Measurements from ENCODE around the gene GIT1.

The GIT1 gene

DNA sequence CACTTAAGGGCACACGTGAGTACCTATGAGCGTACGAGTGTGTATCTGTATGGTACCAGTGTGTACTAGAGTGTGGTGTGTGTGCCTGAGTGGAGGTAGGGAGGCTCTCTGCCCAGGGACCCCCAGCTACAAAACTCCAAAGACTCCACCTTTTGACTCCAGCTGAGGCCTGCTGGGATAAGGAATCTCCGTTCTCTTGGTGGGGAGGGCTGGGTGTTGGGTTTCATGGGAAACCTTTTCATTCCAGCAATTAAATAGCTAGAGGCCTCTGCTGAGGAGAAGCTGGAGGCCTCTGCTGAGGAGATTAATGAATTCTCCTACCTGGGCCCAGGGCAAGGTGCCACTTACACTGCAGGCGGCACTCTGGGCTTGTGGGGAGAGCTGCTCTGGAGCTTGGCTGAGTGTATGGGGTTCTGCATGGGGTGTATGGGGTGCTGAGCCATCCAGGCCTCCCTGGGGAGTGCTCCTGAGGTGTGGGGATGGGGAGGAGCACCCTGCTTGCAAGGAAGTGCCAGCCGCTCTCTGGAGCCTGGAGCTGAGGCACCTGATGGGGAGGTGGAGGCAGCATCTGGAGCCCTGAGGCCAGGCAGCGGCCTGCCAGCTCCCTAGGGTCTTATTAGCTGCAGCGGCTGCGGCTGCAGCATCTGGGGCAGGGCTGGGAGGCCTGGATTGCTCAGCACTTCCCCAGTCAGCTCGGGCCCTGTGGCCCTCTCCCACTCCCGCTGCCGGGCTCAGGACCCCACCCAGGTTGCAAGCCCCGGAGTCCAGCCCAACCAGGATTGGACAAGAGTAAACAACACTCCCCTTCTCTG, 8.1 kb upstream of the GIT1 start:
- no peak for DNase-seq (ENCODE audit: low read depth)
- no peak overlapping the region for H3K4me3 ChIP-seq (ENCODE audit: low read depth, low read length)
- TF ChIP-seq, protein P1, sequence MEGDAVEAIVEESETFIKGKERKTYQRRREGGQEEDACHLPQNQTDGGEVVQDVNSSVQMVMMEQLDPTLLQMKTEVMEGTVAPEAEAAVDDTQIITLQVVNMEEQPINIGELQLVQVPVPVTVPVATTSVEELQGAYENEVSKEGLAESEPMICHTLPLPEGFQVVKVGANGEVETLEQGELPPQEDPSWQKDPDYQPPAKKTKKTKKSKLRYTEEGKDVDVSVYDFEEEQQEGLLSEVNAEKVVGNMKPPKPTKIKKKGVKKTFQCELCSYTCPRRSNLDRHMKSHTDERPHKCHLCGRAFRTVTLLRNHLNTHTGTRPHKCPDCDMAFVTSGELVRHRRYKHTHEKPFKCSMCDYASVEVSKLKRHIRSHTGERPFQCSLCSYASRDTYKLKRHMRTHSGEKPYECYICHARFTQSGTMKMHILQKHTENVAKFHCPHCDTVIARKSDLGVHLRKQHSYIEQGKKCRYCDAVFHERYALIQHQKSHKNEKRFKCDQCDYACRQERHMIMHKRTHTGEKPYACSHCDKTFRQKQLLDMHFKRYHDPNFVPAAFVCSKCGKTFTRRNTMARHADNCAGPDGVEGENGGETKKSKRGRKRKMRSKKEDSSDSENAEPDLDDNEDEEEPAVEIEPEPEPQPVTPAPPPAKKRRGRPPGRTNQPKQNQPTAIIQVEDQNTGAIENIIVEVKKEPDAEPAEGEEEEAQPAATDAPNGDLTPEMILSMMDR (IDR thresholded peaks at IDR 0.05; ENCODE audit: low read depth, low read length, missing control alignments) = no peak
- in situ Hi-C loops (cut with HindIII; ENCODE audit: low sequenced_read_pairs) = no loop called here

GRCh38 chr17:29596811-29597210, 7.4 kb upstream of the GIT1 start:
- in situ Hi-C loops (cut with HindIII; ENCODE audit: low sequenced_read_pairs) = no loop called here
- no peak for DNase-seq (ENCODE audit: low read depth)
- TF ChIP-seq, protein P1 (IDR thresholded peaks at IDR 0.05; ENCODE audit: low read depth, low read length, missing control alignments) = no peak
- H3K4me3 ChIP-seq (ENCODE audit: low read depth, low read length) = no peak overlapping the region

DNA sequence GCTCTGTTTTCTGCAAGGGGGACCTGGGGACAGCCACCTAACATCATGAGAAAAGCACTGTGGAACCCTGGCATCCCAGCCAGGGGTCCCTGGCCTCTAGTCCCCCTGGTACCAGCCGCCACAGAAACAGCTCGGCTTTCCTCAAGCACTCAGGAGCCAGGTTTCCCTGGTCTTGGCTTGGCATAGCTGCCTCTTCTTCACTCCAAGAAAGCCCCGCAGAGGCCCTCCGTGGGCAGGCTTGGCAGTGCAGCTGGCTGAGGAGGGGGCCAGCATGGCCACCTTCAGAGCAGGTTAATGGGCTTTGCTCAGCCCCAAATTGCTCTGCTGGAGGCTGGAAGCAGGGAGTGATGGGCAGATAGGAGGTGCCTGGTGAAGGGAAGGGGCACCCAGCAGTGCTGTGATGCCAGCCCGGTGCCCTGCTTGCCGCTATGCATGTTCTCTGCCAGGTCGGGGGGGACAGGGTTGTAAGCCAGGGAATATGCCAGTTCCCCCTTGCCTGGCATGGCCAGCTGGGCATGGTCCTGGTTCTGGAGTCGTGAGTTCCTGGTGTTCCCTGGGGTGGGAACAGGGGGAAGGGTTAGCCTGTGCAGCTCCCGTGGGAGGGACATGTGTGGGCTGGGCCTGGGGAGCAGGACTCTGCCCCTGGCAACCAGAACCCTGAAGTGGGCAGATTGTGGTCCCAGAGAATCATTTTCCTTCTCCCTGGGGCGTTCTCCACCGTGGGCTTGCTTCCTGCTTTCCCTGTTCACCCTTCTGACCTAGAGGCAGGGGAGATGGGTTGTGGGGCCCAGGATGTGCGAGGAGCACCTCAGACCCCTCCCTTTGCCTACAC, 6.7 kb upstream of the GIT1 start:
- DNase-seq (ENCODE audit: low read depth) = no peak
- TF ChIP-seq, protein P1 (IDR thresholded peaks at IDR 0.05; ENCODE audit: low read depth, low read length, missing control alignments) = no peak
- in situ Hi-C loops (cut with HindIII; ENCODE audit: low sequenced_read_pairs) = no loop called here
- no peak overlapping the region for H3K4me3 ChIP-seq (ENCODE audit: low read depth, low read length)

GRCh38 chr17:29595107-29595942, 5.9 kb upstream of the GIT1 start:
- in situ Hi-C loops (cut with HindIII; ENCODE audit: low sequenced_read_pairs) = no loop called here
- no peak overlapping the region for H3K4me3 ChIP-seq (ENCODE audit: low read depth, low read length)
- TF ChIP-seq, protein P1 (IDR thresholded peaks at IDR 0.05; ENCODE audit: low read depth, low read length, missing control alignments) = no peak
- DNase-seq (ENCODE audit: low read depth) = no peak

GRCh38 chr17:29594519-29595090, 5.2 kb upstream of the GIT1 start:
- TF ChIP-seq, protein P1 (IDR thresholded peaks at IDR 0.05; ENCODE audit: low read depth, low read length, missing control alignments) = no peak
- H3K4me3 ChIP-seq (ENCODE audit: low read depth, low read length) = peak overlapping the region; percentile 47
- no peak for DNase-seq (ENCODE audit: low read depth)
- in situ Hi-C loops (cut with HindIII; ENCODE audit: low sequenced_read_pairs) = no loop called here
